Endodermal cell (in vitro differentiated cells): Measurements from ENCODE around the gene RIMBP2. TPM values are rescaled to one million over a fixed set of nuclear protein-coding genes. Genes with fewer than 3 reads are reported as not detected.

Experiments
- DNase-seq: peaks from one replicate; pipeline ENCODE4 v3.0.0-alpha.2; 2017
- H3K27ac ChIP-seq: 2 replicates; pipeline ENCODE4 v1.5.1; 2013; ENCODE audit warnings: mild to moderate bottlenecking, low read depth, low read length, moderate library complexity
- H3K27me3 ChIP-seq: 2 replicates; pipeline ENCODE4 v1.6.1; 2013; ENCODE audit warnings: mild to moderate bottlenecking, low read length, moderate library complexity; ENCODE audit not compliant: insufficient read depth, control insufficient read depth, poor library complexity, severe bottlenecking
- H3K36me3 ChIP-seq: 2 replicates; pipeline ENCODE4 v1.7.0; 2013; ENCODE audit warnings: mild to moderate bottlenecking, low read length, moderate library complexity; ENCODE audit not compliant: control insufficient read depth, insufficient read depth
- H3K4me1 ChIP-seq: one replicate; pipeline ENCODE4 v1.7.0; 2013; ENCODE audit warnings: low read length; ENCODE audit not compliant: control insufficient read depth, insufficient read depth
- H3K4me3 ChIP-seq: 2 replicates; pipeline ENCODE4 v1.5.1; 2013; ENCODE audit warnings: mild to moderate bottlenecking, low read length, moderate library complexity
- H3K9ac ChIP-seq: 2 replicates; pipeline ENCODE4 v1.6.1; 2013; ENCODE audit warnings: mild to moderate bottlenecking, low read length, moderate library complexity; ENCODE audit not compliant: poor library complexity, severe bottlenecking; ENCODE audit errors: extremely low read depth
- H3K9me3 ChIP-seq: 2 replicates; pipeline ENCODE4 v1.6.1; 2013; ENCODE audit warnings: mild to moderate bottlenecking, low read length, moderate library complexity; ENCODE audit not compliant: control insufficient read depth
- H3K27ac Mint-ChIP-seq: 2 replicates; pipeline ENCODE4 v1.8.0; 2020; ENCODE audit warnings: mixed read lengths
- H3K27me3 Mint-ChIP-seq: 2 replicates; pipeline ENCODE4 v1.8.0; 2021; ENCODE audit warnings: mild to moderate bottlenecking, mixed read lengths; ENCODE audit not compliant: insufficient read depth
- H3K36me3 Mint-ChIP-seq: 2 replicates; pipeline ENCODE4 v1.8.0; 2020; ENCODE audit warnings: low read depth, mixed read lengths
- H3K4me1 Mint-ChIP-seq: 2 replicates; pipeline ENCODE4 v1.8.0; 2020; ENCODE audit warnings: mixed read lengths
- H3K4me3 Mint-ChIP-seq: 2 replicates; pipeline ENCODE4 v1.8.0; 2020; ENCODE audit warnings: mild to moderate bottlenecking, moderate library complexity, mixed read lengths
- H3K9me3 Mint-ChIP-seq: 2 replicates; pipeline ENCODE4 v1.8.0; 2020; ENCODE audit warnings: mild to moderate bottlenecking, mixed read lengths
- CTCF ChIP-seq: fragments of 200-600 bp; sonication (generic); conservative IDR thresholded peaks from 2 replicates; pipeline ENCODE4 v1.5.0; 2021; ENCODE audit warnings: antibody characterized with exemption, mild to moderate bottlenecking
- WGBS, 2 experiments: methylation state at CpG; one replicate each; pipeline versions ENCODE4 v1.1.5 to v1.1.7; 2013; ENCODE audit warnings: missing lambda C conversion rate in 2 of 2, mixed read lengths in 1 of 2; ENCODE audit not compliant: insufficient coverage in 1 of 2, insufficient read length in 1 of 2; 5-methylcytosine and 5-hydroxymethylcytosine counted together
- total RNA-seq, 2 donors: library from RNA; stranded (reverse); fragmentation: NEBNext Ultra II Directional in 1 of 2; extraction: Animal tissue kit (Norgen Biotek cat#: 25700) in 1 of 2; gene quantifications; 2 replicates in 1 of 2; 3 replicates in 1 of 2; pipeline ENCODE4 v1.2.1, GENCODE V29; 2021

Gene RIMBP2
- total RNA-seq, 2 donors from 2014 or later = 0.13 to 3.4 TPM

GRCh38 chr12:130764073-130764472 is 48.0 kb upstream of the RIMBP2 start:
- Mint-ChIP-seq H3K36me3 (no peaks in the 10 kb centered on the region), H3K4me1 (no peaks in the 10 kb centered on the region), H3K27ac (no peak overlapping the region), H3K27me3 (peaks cover 5% of the 10 kb centered on the region), H3K4me3 (no peak overlapping the region), H3K9me3 (no peaks in the 10 kb centered on the region)
- H3K9me3 ChIP-seq = peaks cover 18% of the 10 kb centered on the region
- no peak for DNase-seq
- no peak overlapping the region for H3K4me3 ChIP-seq
- H3K27ac ChIP-seq = no peak overlapping the region
- H3K36me3 ChIP-seq = no peaks in the 10 kb centered on the region
- H3K4me1 ChIP-seq = no peaks in the 10 kb centered on the region
- WGBS, 2 experiments = 93 to 100% methylated on average over 1 to 4 of the region's 4 CpGs
- H3K27me3 ChIP-seq = no peaks in the 10 kb centered on the region
- no peak overlapping the region for H3K9ac ChIP-seq
- no peak for TF ChIP-seq CTCF

GRCh38 chr12:130762319-130762675 is 46.2 kb upstream of the RIMBP2 start:
- Histone ChIP-seq H3K4me1 (no peaks in the 10 kb centered on the region), H3K9ac (no peak overlapping the region)
- no peak overlapping the region for H3K4me3 Mint-ChIP-seq

GRCh38 chr12:130761537-130762318 is 45.6 kb upstream of the RIMBP2 start:
- peak; percentile 90 for DNase-seq
- peaks cover 5% of the 10 kb centered on the region for H3K27me3 Mint-ChIP-seq
- no peaks in the 10 kb centered on the region for H3K36me3 ChIP-seq
- 62 to 70% methylated on average over 17 to 29 of the region's 29 CpGs for WGBS, 2 experiments
- H3K9me3 ChIP-seq = peaks cover 18% of the 10 kb centered on the region
- H3K27me3 ChIP-seq = no peaks in the 10 kb centered on the region
- H3K27ac Mint-ChIP-seq = no peak overlapping the region
- H3K4me3 Mint-ChIP-seq = no peak overlapping the region
- H3K4me1 ChIP-seq = no peaks in the 10 kb centered on the region
- H3K9me3 Mint-ChIP-seq = no peaks in the 10 kb centered on the region
- no peaks in the 10 kb centered on the region for H3K36me3 Mint-ChIP-seq
- no peak overlapping the region for H3K27ac ChIP-seq
- H3K9ac ChIP-seq = no peak overlapping the region
- no peak overlapping the region for H3K4me3 ChIP-seq
- peak; percentile 79 for TF ChIP-seq CTCF
- no peaks in the 10 kb centered on the region for H3K4me1 Mint-ChIP-seq

More at GRCh38 chr12:130762319-130762675, 46.2 kb upstream of the RIMBP2 start:
- Mint-ChIP-seq H3K4me1 (no peaks in the 10 kb centered on the region), H3K36me3 (no peaks in the 10 kb centered on the region), H3K9me3 (no peaks in the 10 kb centered on the region), H3K27ac (no peak overlapping the region), H3K27me3 (peaks cover 5% of the 10 kb centered on the region)
- TF ChIP-seq CTCF = no peak
- H3K36me3 ChIP-seq = no peaks in the 10 kb centered on the region
- no peak overlapping the region for H3K27ac ChIP-seq
- H3K4me3 ChIP-seq = no peak overlapping the region
- peaks cover 18% of the 10 kb centered on the region for H3K9me3 ChIP-seq
- 80 to 98% methylated on average over 6 to 10 of the region's 10 CpGs for WGBS, 2 experiments
- no peak for DNase-seq
- no peaks in the 10 kb centered on the region for H3K27me3 ChIP-seq
